Transverse colon (tissue), 4 donors: Measurements from ENCODE around the gene FSD1.

Experiments used
- POLR2A ChIP-seq: fragments of 450-650 bp; IDR thresholded peaks from one replicate; pipeline ENCODE4 v1.6.1; 2016; ENCODE audit warnings: antibody characterized with exemption, mild to moderate bottlenecking, moderate library complexity
- POLR2AphosphoS5 ChIP-seq, 3 donors: sonication (generic); formaldehyde crosslinking; IDR thresholded peaks; one replicate each; pipeline ENCODE4 v1.6.1; 2016; ENCODE audit warnings: antibody characterized with exemption in 3 of 3
- TF ChIP-seq, protein P1 (sequence below), 5 experiments: fragments of 200-600 bp in 3 of 5; fragments of 450-650 bp in 2 of 5; sonication (generic) in 3 of 5; IDR thresholded peaks; 1 replicate in 2 of 5; 2 replicates in 3 of 5; pipeline ENCODE4 v1.5.1; 2016 to 2017; ENCODE audit warnings: antibody characterized with exemption in 5 of 5, inconsistent platforms in 3 of 5, mild to moderate bottlenecking in 2 of 5, moderate library complexity in 1 of 5

GRCh38 chr19:4367781-4368127, 63.4 kb downstream of the FSD1 start:
- TF ChIP-seq POLR2A (no peak), POLR2AphosphoS5 (IDR thresholded peaks at IDR 0.05) (peak in 1 of 3 donors; percentile 21)
- TF ChIP-seq, protein P1, sequence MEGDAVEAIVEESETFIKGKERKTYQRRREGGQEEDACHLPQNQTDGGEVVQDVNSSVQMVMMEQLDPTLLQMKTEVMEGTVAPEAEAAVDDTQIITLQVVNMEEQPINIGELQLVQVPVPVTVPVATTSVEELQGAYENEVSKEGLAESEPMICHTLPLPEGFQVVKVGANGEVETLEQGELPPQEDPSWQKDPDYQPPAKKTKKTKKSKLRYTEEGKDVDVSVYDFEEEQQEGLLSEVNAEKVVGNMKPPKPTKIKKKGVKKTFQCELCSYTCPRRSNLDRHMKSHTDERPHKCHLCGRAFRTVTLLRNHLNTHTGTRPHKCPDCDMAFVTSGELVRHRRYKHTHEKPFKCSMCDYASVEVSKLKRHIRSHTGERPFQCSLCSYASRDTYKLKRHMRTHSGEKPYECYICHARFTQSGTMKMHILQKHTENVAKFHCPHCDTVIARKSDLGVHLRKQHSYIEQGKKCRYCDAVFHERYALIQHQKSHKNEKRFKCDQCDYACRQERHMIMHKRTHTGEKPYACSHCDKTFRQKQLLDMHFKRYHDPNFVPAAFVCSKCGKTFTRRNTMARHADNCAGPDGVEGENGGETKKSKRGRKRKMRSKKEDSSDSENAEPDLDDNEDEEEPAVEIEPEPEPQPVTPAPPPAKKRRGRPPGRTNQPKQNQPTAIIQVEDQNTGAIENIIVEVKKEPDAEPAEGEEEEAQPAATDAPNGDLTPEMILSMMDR (IDR thresholded peaks at IDR 0.05) = no peak
